GM19463 (cell line): ENCODE results near the gene BLOC1S6.

ENCODE experiments used
- ATAC-seq: cut with Tn5 transposase; IDR thresholded peaks from one replicate; pipeline ENCODE4 v1.9.1; 2021; ENCODE audit warnings: mild to moderate bottlenecking, moderate library complexity; ENCODE audit not compliant: unreplicated experiment

The BLOC1S6 gene, protein sequence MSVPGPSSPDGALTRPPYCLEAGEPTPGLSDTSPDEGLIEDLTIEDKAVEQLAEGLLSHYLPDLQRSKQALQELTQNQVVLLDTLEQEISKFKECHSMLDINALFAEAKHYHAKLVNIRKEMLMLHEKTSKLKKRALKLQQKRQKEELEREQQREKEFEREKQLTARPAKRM

GRCh38 chr15:45587095-45587862 lies at the start of gene BLOC1S6:
Gene BLOC1S6, plus strand, starts transcription at chr15:45587379. Its CDS starts 65 bp downstream, at chr15:45587444.
- peak; percentile 80 for ATAC-seq

GRCh38 chr15:45539680-45540079 lies 47.5 kb upstream of the BLOC1S6 start:
- ATAC-seq: no peak

- no peak for ATAC-seq
These were observed 46.6 kb upstream of the BLOC1S6 start for GRCh38 chr15:45540531-45540930.

DNA sequence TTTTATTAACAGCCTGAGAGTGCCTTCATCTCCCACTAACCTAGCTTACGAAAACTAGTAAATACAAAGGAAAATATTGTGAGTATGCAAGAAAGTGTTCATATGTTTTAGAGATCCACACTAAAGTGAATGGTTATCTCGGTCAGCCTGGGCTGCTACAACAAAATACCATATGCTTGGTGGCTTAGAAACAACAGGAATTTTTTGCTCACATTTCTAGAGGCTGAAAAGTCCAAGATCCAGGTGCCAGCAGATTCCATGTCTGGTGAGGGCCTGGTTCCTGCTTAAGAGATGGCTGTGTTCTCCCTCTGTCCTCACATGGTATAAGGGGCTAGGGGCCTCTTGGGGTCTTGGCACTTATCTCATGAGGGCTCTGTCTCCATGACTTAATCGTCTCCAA lies 44.1 kb upstream of the BLOC1S6 start:
- no peak for ATAC-seq

GRCh38 chr15:45544266-45545023 lies 42.7 kb upstream of the BLOC1S6 start:
- ATAC-seq: peak; percentile 60

GRCh38 chr15:45546789-45547188 lies 40.4 kb upstream of the BLOC1S6 start:
- no peak for ATAC-seq

DNA sequence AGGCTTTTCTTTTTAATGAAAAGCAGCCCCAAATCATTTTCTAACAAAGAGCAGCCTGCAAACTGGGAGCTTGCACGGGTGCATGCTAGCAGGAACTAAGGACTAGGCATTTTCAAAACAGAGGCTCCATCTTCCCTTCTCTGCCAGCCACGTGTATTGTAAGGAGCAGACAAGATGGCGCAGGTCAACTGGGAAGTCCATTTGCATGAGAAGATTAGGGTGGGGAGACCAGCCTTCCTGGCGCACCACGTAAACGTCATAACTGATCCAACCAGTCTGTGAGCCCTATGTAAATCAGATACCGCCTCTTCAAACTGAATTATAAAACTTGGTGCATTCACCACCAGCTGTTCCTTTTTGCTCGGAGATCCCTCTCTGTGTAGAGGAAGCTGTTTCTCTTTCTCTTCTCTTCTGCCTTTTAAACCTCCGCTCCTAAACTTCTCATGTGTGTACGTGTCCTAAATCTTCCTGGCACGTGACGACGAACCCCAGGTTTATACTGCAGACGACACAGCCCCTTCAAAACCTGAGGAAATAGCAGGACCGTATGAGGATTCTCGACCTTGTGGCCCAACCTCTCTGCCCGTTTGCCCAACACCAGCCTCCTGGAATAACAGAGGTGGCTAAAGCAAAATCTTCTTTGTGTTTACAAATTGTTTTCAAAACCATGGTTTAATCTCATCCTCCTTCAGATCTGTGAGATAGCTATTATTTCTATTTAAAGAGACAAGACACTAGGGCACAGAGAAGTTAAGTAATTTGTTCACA lies 38.2 kb upstream of the BLOC1S6 start:
- ATAC-seq: no peak

GRCh38 chr15:45549541-45550220 lies 37.5 kb upstream of the BLOC1S6 start:
- no peak for ATAC-seq

- ATAC-seq: no peak
These were observed 36.7 kb upstream of the BLOC1S6 start for GRCh38 chr15:45550436-45550835.

GRCh38 chr15:45551676-45552075 lies 35.5 kb upstream of the BLOC1S6 start:
- ATAC-seq: no peak

DNA sequence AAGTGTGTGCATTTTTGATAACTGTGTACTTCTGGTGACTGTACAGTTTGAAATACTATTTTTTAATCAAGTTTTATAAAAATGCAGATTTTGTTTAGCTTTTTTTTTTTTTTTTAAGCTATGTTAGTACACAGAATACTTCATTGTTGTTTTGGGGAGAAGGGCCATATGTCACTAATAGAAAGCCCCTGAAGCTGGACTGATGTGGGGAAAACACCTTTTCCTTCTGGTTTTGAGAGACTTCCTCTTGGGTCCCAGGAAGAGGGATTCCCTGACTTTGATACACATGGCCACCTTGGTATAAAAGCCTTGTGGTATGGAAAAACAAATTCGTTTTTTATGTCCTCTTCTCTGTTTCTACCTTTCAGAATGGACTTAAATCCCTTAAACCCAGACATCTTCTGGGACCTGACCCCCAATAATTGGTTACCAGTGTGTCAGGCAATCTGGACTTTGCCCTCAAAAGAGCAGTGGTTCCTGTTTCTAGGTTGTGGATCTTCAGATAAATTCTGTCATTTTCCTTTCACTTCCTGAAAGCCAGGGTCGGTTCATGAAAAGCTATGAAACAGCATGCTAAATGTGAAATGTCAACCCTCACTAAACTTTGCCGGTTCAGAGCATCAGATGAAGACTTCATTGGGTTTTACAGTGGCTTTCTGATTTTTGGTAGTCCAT lies 31.1 kb upstream of the BLOC1S6 start:
- ATAC-seq: peak; percentile 83

- no peak for ATAC-seq
These were observed 14.6 kb upstream of the BLOC1S6 start for GRCh38 chr15:45572617-45573016.

DNA sequence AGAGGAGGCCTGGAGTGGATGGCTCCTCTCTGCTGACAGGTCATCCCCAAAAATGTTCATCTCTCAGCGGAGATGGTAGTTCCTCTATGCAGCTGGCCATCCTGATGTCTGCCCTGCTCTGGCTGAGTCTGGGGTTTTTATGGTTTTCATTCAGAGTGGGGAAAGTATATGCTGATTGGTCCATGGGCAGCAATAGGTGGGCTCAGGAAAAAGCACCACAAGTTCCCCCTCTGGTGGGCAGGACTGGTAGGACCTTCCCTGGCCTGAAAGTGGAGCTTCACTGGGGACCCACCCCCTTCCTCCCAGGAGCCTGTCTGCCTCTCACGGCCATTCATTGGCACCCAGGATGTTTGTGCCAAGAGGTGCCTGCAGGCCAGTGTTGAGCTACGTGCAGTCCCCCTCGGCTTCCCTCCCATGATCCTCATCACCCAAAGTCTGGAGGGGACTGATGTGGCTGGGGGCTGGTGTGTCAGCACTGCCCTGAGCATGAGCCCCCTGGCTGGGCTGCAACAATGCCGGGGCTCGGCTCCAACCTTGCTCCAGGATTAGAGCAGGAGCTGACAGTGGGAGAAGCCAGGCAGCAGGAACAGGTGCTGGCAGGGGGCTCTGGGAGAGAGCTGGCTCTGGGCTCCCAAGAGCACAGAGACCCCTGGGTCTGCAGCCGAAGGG lies 13.1 kb upstream of the BLOC1S6 start:
- no peak for ATAC-seq

- no peak for ATAC-seq
These were observed 5.3 kb upstream of the BLOC1S6 start for GRCh38 chr15:45581919-45582318.

DNA sequence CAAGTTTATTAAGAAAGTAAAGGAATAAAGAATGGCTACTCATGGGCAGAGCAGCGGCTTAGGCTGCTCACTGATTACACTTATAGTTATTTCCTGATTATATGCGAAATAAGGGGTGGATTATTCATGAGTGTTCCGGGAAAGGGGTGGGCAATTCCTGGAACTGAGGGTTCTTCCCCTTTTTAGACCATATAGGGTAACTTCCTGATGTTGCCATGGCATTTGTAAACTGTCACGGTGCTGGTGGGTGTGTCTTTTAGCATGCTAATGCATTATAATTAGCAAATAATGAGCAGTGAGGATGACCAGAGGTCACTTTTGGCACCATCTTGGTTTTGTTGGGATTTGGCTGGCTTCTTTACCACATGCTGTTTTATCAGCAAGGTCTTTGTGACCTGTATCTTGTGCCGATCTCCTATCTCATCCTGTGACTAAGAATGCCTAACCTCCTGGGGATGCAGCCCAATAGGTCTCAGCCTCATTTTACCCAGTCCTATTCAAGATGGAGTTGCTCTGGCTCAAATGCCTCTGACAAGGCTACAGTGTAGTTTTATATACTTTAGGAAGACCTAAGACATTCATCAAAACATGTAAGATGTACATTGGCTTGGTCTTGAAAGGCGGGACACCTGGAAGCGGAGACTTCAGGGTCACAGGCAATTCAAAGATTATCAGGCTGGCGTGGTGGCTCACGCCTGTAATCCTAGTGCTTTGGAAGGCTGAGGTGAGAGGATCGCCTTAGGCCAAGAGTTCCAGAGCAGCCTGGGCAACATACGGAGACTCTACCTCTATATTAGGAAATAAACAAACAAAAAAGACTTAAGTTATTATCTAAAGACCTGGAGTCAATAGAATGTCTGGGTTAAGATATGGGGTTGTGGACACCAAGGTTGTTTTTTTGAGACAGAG lies 3.2 kb upstream of the BLOC1S6 start:
- ATAC-seq: no peak

DNA sequence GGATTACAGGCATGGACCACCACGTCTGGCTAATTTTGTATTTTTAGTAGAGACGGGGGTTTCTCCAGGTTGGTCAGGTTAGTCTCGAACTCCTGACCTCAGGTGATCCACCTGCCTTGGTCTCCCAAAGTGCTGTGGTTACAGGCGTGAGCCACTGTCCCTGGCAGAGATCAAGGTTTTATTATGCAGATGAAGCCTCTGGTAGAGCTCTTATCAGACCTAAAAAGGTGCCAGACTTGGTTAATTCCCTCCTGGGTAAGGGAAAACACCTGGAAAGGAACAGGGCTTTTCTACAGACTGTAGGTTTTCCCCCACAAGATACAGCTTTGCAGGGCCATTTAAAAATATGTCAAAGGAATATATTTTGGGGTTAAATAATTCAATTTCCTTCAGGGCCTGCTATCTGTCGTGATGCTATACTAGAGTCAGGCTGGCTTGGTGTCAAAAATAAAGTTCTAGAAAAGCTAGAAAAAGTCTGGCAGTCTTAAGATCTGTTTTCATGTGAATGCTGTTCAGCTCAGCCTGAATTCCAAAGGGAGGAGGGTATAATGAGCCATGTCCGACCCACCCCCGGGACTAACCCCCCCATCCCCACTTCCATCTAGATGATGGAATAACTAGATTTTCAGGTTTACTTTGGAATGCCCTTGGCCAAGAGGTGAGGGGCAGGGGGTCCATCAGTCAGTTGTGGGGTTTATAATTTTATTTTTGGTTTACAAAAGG lies 1.9 kb upstream of the BLOC1S6 start:
- no peak for ATAC-seq

DNA sequence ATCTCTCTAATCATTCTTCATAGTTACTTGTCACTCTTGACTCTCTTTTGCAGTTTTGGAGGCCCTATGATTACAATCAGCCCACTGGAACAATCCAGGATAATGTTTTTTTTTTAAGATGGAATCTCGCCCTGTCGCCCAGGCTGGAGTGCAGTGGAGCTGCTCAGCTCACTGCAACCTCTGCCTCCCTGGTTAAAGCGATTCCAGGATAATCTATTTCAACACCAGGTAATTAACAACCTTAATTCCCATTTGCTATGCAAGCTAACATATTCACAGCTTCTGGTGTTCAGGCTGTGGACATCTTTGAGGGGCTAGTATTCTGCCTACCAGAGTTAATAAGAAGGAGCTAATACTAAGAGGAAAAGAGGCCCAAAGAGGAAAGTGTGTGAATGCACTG lies 1.1 kb upstream of the BLOC1S6 start:
- no peak for ATAC-seq

- peak; percentile 8 for ATAC-seq
These were observed 531 bp upstream of the BLOC1S6 start for GRCh38 chr15:45586601-45587094.
